ENCODE measurements around the gene OXLD1.

OXLD1 gene

GRCh38 chr17:81666342-81667191, at the start of gene OXLD1, which contains the start of gene CCDC137:
Gene OXLD1 (minus strand): TSS chr17:81666605. CDS start chr17:81666577, 28 bp downstream.
Gene CCDC137 (plus strand): TSS chr17:81666737. CDS start chr17:81666767, 30 bp downstream.
- Mint-ChIP-seq H3K4me1 (peaks cover 21 to 38% of the 10 kb centered on the region in 2 donors), H3K4me3 (peak within 1 kb of the TSS; percentile 90), H3K9me3 (no peaks in the 10 kb centered on the region), H3K27ac (peak within 1 kb of the TSS; percentile 96), H3K27me3 (no peaks in the 10 kb centered on the region), H3K36me3 (peaks cover 35 to 55% of the 10 kb centered on the region in 2 donors)
- ATAC-seq (replicated peaks): peak; percentile 94 to 96
- DNase-seq: peak; percentile 94

- H3K4me1 Mint-ChIP-seq: peaks cover 12 to 37% of the 10 kb centered on the region in 2 donors
- H3K9me3 Mint-ChIP-seq: no peaks in the 10 kb centered on the region
- H3K4me3 Mint-ChIP-seq: no peak overlapping the region
- H3K27me3 Mint-ChIP-seq: no peaks in the 10 kb centered on the region
- ATAC-seq (replicated peaks) (no peak), DNase-seq (no peak)
- peaks cover 3 to 18% of the 10 kb centered on the region in 2 donors for H3K36me3 Mint-ChIP-seq
- H3K27ac Mint-ChIP-seq: no peak overlapping the region
Observed at GRCh38 chr17:81715107-81715871, 48.9 kb upstream of the OXLD1 start.

DNA sequence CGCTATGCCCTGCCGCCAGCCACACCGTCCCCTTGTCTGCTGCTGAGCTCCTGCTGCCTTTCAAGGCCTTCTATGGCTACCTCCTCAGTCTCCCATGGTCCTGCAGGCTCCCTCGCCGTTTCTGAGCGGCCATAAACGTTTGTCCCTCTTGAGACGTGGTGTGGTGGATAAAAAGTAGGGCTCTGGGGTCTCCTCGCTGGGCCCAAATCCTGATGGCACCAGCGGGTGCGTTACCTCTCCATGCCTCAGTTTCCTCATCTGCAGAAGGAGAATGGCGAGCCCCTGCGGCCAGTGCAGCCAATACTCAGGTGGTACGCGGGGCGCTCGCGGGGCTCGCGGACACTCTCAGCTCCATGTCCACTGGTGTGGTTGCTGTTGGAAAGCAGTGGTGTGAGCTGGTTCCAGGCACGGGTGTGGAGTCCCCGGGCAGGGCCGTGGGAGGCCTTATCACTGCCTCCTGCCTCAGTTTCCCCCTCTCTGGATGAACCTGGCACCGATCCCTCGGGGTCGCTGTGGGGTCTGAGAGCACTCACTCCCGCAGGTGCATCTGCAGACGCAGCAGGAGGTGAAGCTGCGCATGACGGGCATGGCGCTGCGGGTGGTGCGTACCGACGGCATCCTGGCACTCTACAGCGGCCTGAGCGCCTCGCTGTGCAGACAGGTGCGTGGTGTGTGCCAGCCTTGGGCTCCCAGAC, 48.2 kb upstream of the OXLD1 start:
- Mint-ChIP-seq H3K4me3 (no peak overlapping the region), H3K4me1 (peaks cover 15 to 40% of the 10 kb centered on the region in 2 donors), H3K36me3 (peaks cover 6 to 15% of the 10 kb centered on the region in 2 donors), H3K27me3 (no peaks in the 10 kb centered on the region), H3K27ac (no peak overlapping the region), H3K9me3 (no peaks in the 10 kb centered on the region)
- DNase-seq: no peak
- ATAC-seq (replicated peaks): no peak

- H3K4me1 Mint-ChIP-seq: peaks cover 15 to 40% of the 10 kb centered on the region in 2 donors
- DNase-seq: no peak
- H3K27ac Mint-ChIP-seq: no peak overlapping the region
- peaks cover 8 to 15% of the 10 kb centered on the region in 2 donors for H3K36me3 Mint-ChIP-seq
- H3K9me3 Mint-ChIP-seq: no peaks in the 10 kb centered on the region
- no peaks in the 10 kb centered on the region for H3K27me3 Mint-ChIP-seq
- ATAC-seq (replicated peaks): no peak
- peak overlapping the region in 1 of 2 donors; percentile 41 for H3K4me3 Mint-ChIP-seq
Observed at GRCh38 chr17:81713556-81714411, 47.4 kb upstream of the OXLD1 start.

DNA sequence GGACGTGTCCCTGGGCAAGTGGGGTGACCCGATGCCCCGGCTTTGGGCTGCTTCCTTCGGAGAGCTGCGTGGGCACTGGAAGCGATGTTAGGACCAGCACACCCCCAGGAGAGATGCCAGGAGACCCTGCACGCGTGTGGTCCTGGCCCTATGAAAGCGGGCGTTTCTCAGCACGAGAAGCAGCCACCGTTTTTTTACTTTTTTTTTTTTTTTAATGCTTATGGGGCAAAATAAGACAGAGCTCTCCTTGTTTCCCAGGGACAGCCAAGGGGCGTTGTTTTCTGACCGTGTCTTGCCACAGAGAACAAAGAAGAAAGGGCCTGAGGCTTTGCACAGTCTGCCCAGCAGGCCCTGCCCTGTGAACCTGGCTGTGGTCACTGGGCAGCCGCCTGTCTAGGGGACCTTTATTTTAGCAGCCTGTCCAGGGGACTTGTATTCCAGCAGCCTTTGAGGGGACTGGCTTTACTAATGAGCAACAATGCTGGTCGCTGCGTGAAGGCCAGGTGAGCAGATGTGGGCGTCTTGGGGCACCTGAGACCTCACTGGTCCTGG, 46.7 kb upstream of the OXLD1 start:
- peaks cover 15 to 40% of the 10 kb centered on the region in 2 donors for H3K4me1 Mint-ChIP-seq
- DNase-seq: no peak

DNA sequence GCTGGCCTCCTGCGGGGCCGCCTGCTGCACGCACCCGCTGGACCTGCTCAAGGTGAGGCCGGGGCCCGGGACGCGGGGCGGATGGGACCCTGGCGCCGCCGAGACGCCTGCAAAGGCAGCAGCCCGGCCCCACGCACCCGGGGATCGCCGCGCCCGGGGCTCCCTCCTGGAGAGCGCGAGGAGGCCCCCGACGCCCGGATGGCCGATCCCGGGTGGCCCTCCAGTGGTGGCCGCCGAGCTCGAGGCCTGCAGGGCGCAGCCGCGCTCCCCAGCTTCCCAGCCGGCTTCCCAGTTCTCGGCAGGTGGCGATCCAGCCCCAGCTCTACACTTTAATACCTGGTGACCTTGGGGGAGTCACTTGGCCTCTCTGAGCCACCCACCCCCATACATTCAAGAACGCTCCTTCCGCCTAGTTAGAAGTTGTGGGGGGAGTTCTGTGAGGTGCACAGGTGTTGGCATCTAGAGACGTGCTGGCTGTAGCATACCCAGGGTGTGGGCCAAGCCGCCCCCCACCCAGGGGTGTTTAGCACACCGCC, 46.1 kb upstream of the OXLD1 start:
- Mint-ChIP-seq H3K27me3 (no peaks in the 10 kb centered on the region), H3K4me3 (peak overlapping the region; percentile 82 to 87), H3K9me3 (no peaks in the 10 kb centered on the region), H3K4me1 (peaks cover 15 to 40% of the 10 kb centered on the region in 2 donors), H3K36me3 (peaks cover 8 to 15% of the 10 kb centered on the region in 2 donors), H3K27ac (peak overlapping the region; percentile 89)
- DNase-seq (no peak), ATAC-seq (replicated peaks) (peak; percentile 26 to 42)

More for the DNA sequence above, 46.7 kb upstream of the OXLD1 start:
- Mint-ChIP-seq H3K9me3 (no peaks in the 10 kb centered on the region), H3K27ac (peak overlapping the region; percentile 89), H3K4me3 (peak overlapping the region; percentile 82 to 87), H3K36me3 (peaks cover 8 to 16% of the 10 kb centered on the region in 2 donors), H3K27me3 (no peaks in the 10 kb centered on the region)
- ATAC-seq (replicated peaks): no peak

DNA sequence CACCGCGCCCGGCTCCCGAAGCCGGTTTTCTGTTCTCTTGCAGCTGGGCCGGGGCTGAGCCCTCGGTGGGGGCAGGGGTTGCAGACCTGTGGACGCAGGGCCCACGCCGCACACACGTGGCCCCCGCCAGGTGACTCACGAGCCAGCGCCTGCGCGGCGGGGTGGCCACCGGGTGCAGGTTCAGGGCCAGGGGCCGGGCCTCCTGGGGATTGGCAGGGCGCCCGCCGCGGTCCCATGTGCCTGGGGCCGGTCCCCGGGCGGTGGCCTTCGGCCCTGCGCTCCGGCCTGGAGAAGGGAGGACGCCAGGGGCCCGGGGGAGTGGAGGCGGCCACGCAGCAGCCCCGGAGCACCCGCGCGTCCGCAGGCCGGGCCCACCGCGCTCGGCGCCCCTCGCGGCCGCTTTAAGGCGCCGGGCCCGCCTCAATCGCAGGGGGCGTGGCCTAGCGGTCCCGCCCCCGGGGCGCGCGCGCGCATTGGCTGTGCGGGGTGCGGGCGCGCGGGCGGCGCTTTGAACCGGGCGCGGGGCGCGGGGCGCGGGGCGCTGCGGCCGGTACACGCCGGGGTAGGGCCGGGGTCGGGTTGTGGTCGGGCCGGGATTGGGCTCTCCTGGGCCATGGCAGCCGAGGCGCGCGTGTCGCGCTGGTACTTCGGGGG, 45.5 kb upstream of the OXLD1 start, which contains the start of gene SLC25A10:
SLC25A10 (plus strand) TSS at position 471 of the 654 bp plus-strand sequence; CDS start at position 614, 143 bp downstream.
- ATAC-seq (replicated peaks) (peak; percentile 83 to 87), DNase-seq (peak; percentile 74)
- H3K27me3 Mint-ChIP-seq: no peaks in the 10 kb centered on the region
- peaks cover 15 to 40% of the 10 kb centered on the region in 2 donors for H3K4me1 Mint-ChIP-seq
- peaks cover 8 to 20% of the 10 kb centered on the region in 2 donors for H3K36me3 Mint-ChIP-seq
- no peaks in the 10 kb centered on the region for H3K9me3 Mint-ChIP-seq
- H3K27ac Mint-ChIP-seq: peak within 1 kb of the TSS; percentile 92
- peak within 1 kb of the TSS; percentile 82 to 87 for H3K4me3 Mint-ChIP-seq

GRCh38 chr17:81710514-81711308, 44.3 kb upstream of the OXLD1 start:
- H3K9me3 Mint-ChIP-seq: no peaks in the 10 kb centered on the region
- peaks cover 18 to 49% of the 10 kb centered on the region in 2 donors for H3K4me1 Mint-ChIP-seq
- ATAC-seq (replicated peaks): no peak
- H3K27ac Mint-ChIP-seq: peak overlapping the region; percentile 92
- peaks cover 14 to 32% of the 10 kb centered on the region in 2 donors for H3K36me3 Mint-ChIP-seq
- no peak for DNase-seq
- no peaks in the 10 kb centered on the region for H3K27me3 Mint-ChIP-seq
- H3K4me3 Mint-ChIP-seq: peak overlapping the region; percentile 80 to 87

DNA sequence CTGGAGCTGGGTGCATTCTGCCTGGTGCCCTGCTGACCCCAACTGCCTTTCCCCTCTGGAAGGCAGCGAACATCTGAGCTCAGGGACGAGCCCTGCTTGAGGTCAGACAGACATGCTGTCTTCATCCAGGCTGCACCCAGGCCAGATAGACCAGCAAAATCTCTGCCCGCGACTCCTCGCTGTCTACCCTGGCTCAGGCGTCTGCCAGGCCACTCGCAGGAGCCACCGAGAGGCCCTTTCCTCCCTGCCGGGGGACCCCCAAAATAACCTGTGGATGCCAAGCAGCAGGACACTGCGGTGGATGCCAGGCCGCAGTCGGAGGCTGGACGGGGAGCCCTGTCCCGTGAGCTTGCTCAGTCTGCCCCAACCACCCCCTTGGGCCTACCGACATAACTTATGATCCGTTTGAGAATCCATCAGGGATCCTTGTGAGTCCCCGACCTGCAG, 42.4 kb upstream of the OXLD1 start:
- peaks cover 21 to 43% of the 10 kb centered on the region in 2 donors for H3K36me3 Mint-ChIP-seq
- peaks cover 25 to 53% of the 10 kb centered on the region in 2 donors for H3K4me1 Mint-ChIP-seq
- H3K27me3 Mint-ChIP-seq: no peaks in the 10 kb centered on the region
- H3K27ac Mint-ChIP-seq: peak overlapping the region; percentile 69
- H3K4me3 Mint-ChIP-seq: no peak overlapping the region
- DNase-seq (no peak), ATAC-seq (replicated peaks) (no peak)
- no peaks in the 10 kb centered on the region for H3K9me3 Mint-ChIP-seq

GRCh38 chr17:81707725-81708646, 41.6 kb upstream of the OXLD1 start:
- DNase-seq (no peak), ATAC-seq (replicated peaks) (no peak)
- Mint-ChIP-seq H3K4me3 (no peak overlapping the region), H3K36me3 (peaks cover 21 to 43% of the 10 kb centered on the region in 2 donors), H3K27ac (no peak overlapping the region), H3K27me3 (no peaks in the 10 kb centered on the region), H3K9me3 (no peaks in the 10 kb centered on the region), H3K4me1 (peaks cover 25 to 46% of the 10 kb centered on the region in 2 donors)

Data from stimulated activated naive B cell treated with anti-CD40 and anti-IgM and Interleukin-4, amounts not matched to agents 10 μg/mL and 1 μg/mL and 100 μg/mL, for 72 hours (primary cell).